ENCODE results near the gene IFNB1. TPM values are rescaled to one million over a fixed set of nuclear protein-coding genes. Genes with fewer than 3 reads are reported as not detected.

Gene IFNB1
- total and polyA plus RNA-seq, 4 experiments from 2014 or later: 0.40 TPM; not detected in 3

GRCh38 chr9:21086538-21086937 is 8.8 kb upstream of the IFNB1 start:
- Histone ChIP-seq H3K9me3 (ENCODE audit: control insufficient read depth in 1 of 2, low read length in 2 of 2) (no peaks in the 10 kb centered on the region), H3K27ac (ENCODE audit: low read depth, low read length) (no peak overlapping the region), H3K4me3 (ENCODE audit: low read length in 2 of 2) (no peak overlapping the region), H3K4me1 (ENCODE audit: insufficient read depth, low read length) (peaks cover 8% of the 10 kb centered on the region), H3K36me3 (ENCODE audit: insufficient read depth, low read length) (no peaks in the 10 kb centered on the region), H3K27me3 (ENCODE audit: insufficient read depth, low read length) (no peaks in the 10 kb centered on the region)
- no peaks in the 10 kb centered on the region for H3K27me3 Mint-ChIP-seq
- H3K36me3 Mint-ChIP-seq: no peaks in the 10 kb centered on the region
- CTCF ChIA-PET (ENCODE audit: partially characterized antibody): interaction anchor here (1.3 to 1.9 kb wide), 2 partner anchors 8 to 11 kb away, joined by 4 to 5 read pairs; no protein-coding TSS in a partner anchor
- peaks cover 0 to 32% (median 6%) of the 10 kb centered on the region in 8 donors for H3K9me3 Mint-ChIP-seq
- no peak overlapping the region for H3K27ac Mint-ChIP-seq
- intact Hi-C loops (cut with micrococcal nuclease): no loop called here
- H3K4me3 Mint-ChIP-seq: no peak overlapping the region
- POLR2A ChIA-PET (ENCODE audit: partially characterized antibody): no interaction called here
- H3K4me1 Mint-ChIP-seq: peaks cover 6 to 23% (median 17%) of the 10 kb centered on the region in 4 donors
- DNase-seq: no peak

- DNase-seq: no peak
- Histone ChIP-seq H3K4me1 (ENCODE audit: insufficient read depth, low read length) (peaks cover 12% of the 10 kb centered on the region), H3K9me3 (ENCODE audit: control insufficient read depth in 1 of 2, low read length in 2 of 2) (no peaks in the 10 kb centered on the region), H3K27ac (ENCODE audit: low read depth, low read length) (no peak overlapping the region), H3K36me3 (ENCODE audit: insufficient read depth, low read length) (no peaks in the 10 kb centered on the region), H3K4me3 (ENCODE audit: low read length in 2 of 2) (no peak overlapping the region), H3K27me3 (ENCODE audit: insufficient read depth, low read length) (no peaks in the 10 kb centered on the region)
- peaks cover 0 to 32% (median 6%) of the 10 kb centered on the region in 8 donors for H3K9me3 Mint-ChIP-seq
- POLR2A ChIA-PET (ENCODE audit: partially characterized antibody): no interaction called here
- no peak overlapping the region for H3K4me3 Mint-ChIP-seq
- CTCF ChIA-PET (ENCODE audit: partially characterized antibody): no interaction called here
- H3K4me1 Mint-ChIP-seq: peaks cover 6 to 32% (median 19%) of the 10 kb centered on the region in 4 donors
- H3K27ac Mint-ChIP-seq: no peak overlapping the region
- H3K27me3 Mint-ChIP-seq: no peaks in the 10 kb centered on the region
- no peaks in the 10 kb centered on the region for H3K36me3 Mint-ChIP-seq
- intact Hi-C loops (cut with micrococcal nuclease): no loop called here
Observed at GRCh38 chr9:21085005-21085404, 7.3 kb upstream of the IFNB1 start.

- ChIA-PET POLR2A (ENCODE audit: partially characterized antibody) (no interaction called here), CTCF (ENCODE audit: partially characterized antibody) (no interaction called here)
- no peaks in the 10 kb centered on the region for H3K27me3 ChIP-seq (ENCODE audit: insufficient read depth, low read length)
- Mint-ChIP-seq H3K36me3 (no peaks in the 10 kb centered on the region), H3K4me3 (no peak overlapping the region), H3K27ac (no peak overlapping the region), H3K27me3 (no peaks in the 10 kb centered on the region), H3K4me1 (peaks cover 6 to 32% (median 19%) of the 10 kb centered on the region in 4 donors), H3K9me3 (peaks cover 0 to 32% (median 6%) of the 10 kb centered on the region in 8 donors)
- intact Hi-C loops (cut with micrococcal nuclease): no loop called here
- H3K9me3 ChIP-seq (ENCODE audit: control insufficient read depth in 1 of 2, low read length in 2 of 2): no peaks in the 10 kb centered on the region
- no peak overlapping the region for H3K4me3 ChIP-seq (ENCODE audit: low read length in 2 of 2)
- H3K36me3 ChIP-seq (ENCODE audit: insufficient read depth, low read length): no peaks in the 10 kb centered on the region
- no peak for DNase-seq
- H3K4me1 ChIP-seq (ENCODE audit: insufficient read depth, low read length): peaks cover 12% of the 10 kb centered on the region
- no peak overlapping the region for H3K27ac ChIP-seq (ENCODE audit: low read depth, low read length)
Observed at GRCh38 chr9:21084242-21084850, 6.6 kb upstream of the IFNB1 start.

- Histone ChIP-seq H3K9me3 (ENCODE audit: control insufficient read depth in 1 of 2, low read length in 2 of 2) (no peaks in the 10 kb centered on the region), H3K27me3 (ENCODE audit: insufficient read depth, low read length) (no peaks in the 10 kb centered on the region), H3K36me3 (ENCODE audit: insufficient read depth, low read length) (no peaks in the 10 kb centered on the region), H3K4me3 (ENCODE audit: low read length in 2 of 2) (no peak overlapping the region), H3K27ac (ENCODE audit: low read depth, low read length) (no peak overlapping the region), H3K4me1 (ENCODE audit: insufficient read depth, low read length) (peaks cover 19% of the 10 kb centered on the region)
- ChIA-PET POLR2A (ENCODE audit: partially characterized antibody) (no interaction called here), CTCF (ENCODE audit: partially characterized antibody) (no interaction called here)
- Mint-ChIP-seq H3K27ac (peak overlapping the region in 1 of 7 donors; percentile 64), H3K27me3 (no peaks in the 10 kb centered on the region), H3K4me1 (peaks cover 13 to 40% (median 25%) of the 10 kb centered on the region in 4 donors), H3K9me3 (peaks cover 0 to 24% (median 5%) of the 10 kb centered on the region in 8 donors), H3K4me3 (peak overlapping the region in 2 of 8 donors; percentile 14 to 22), H3K36me3 (no peaks in the 10 kb centered on the region)
- DNase-seq: no peak
- intact Hi-C loops (cut with micrococcal nuclease): loop anchor here (2.0 kb wide), 1 partner anchor 14 kb away; no protein-coding TSS in a partner anchor
Observed at GRCh38 chr9:21082671-21083070, 4.9 kb upstream of the IFNB1 start.

GRCh38 chr9:21081999-21082398 is 4.3 kb upstream of the IFNB1 start:
- H3K27ac ChIP-seq (ENCODE audit: low read depth, low read length): no peak overlapping the region
- POLR2A ChIA-PET (ENCODE audit: partially characterized antibody): no interaction called here
- intact Hi-C loops (cut with micrococcal nuclease): loop anchor here (2.0 kb wide), 1 partner anchor 15 kb away; no protein-coding TSS in a partner anchor

GRCh38 chr9:21081451-21081850 is 3.7 kb upstream of the IFNB1 start:
- intact Hi-C loops (cut with micrococcal nuclease): no loop called here
- Mint-ChIP-seq H3K9me3 (peaks cover 0 to 16% (median 2%) of the 10 kb centered on the region in 8 donors), H3K27ac (peak overlapping the region in 2 of 7 donors; percentile 38 to 78), H3K4me3 (peak overlapping the region in 4 of 8 donors; percentile 45 to 86 (median 74)), H3K27me3 (no peaks in the 10 kb centered on the region), H3K4me1 (peaks cover 13 to 40% (median 25%) of the 10 kb centered on the region in 4 donors), H3K36me3 (no peaks in the 10 kb centered on the region)
- no peaks in the 10 kb centered on the region for H3K9me3 ChIP-seq (ENCODE audit: control insufficient read depth in 1 of 2, low read length in 2 of 2)
- no peak for DNase-seq
- POLR2A ChIA-PET (ENCODE audit: partially characterized antibody): no interaction called here
- H3K27me3 ChIP-seq (ENCODE audit: insufficient read depth, low read length): no peaks in the 10 kb centered on the region
- peaks cover 19% of the 10 kb centered on the region for H3K4me1 ChIP-seq (ENCODE audit: insufficient read depth, low read length)
- CTCF ChIA-PET (ENCODE audit: partially characterized antibody): interaction anchor here (0.7 to 1.4 kb wide), 5 partner anchors 16 to 1151 kb away, joined by 3 to 5 read pairs (median 3); no protein-coding TSS in a partner anchor
- H3K4me3 ChIP-seq (ENCODE audit: low read length in 2 of 2): no peak overlapping the region
- no peaks in the 10 kb centered on the region for H3K36me3 ChIP-seq (ENCODE audit: insufficient read depth, low read length)
- no peak overlapping the region for H3K27ac ChIP-seq (ENCODE audit: low read depth, low read length)

More at GRCh38 chr9:21081999-21082398, 4.3 kb upstream of the IFNB1 start:
- H3K36me3 ChIP-seq (ENCODE audit: insufficient read depth, low read length): no peaks in the 10 kb centered on the region
- CTCF ChIA-PET (ENCODE audit: partially characterized antibody): interaction anchor here (0.7 to 1.4 kb wide), 4 partner anchors 15 to 1152 kb away, joined by 3 to 5 read pairs (median 4); no protein-coding TSS in a partner anchor
- H3K36me3 Mint-ChIP-seq: no peaks in the 10 kb centered on the region
- no peaks in the 10 kb centered on the region for H3K27me3 Mint-ChIP-seq
- peak in 3 of 5 donors; percentile 14 to 27 (median 15) for DNase-seq
- H3K27ac Mint-ChIP-seq: peak overlapping the region in 4 of 7 donors; percentile 9 to 78 (median 32)
- no peak overlapping the region for H3K4me3 ChIP-seq (ENCODE audit: low read length in 2 of 2)
- H3K9me3 ChIP-seq (ENCODE audit: control insufficient read depth in 1 of 2, low read length in 2 of 2): no peaks in the 10 kb centered on the region
- H3K4me1 ChIP-seq (ENCODE audit: insufficient read depth, low read length): peaks cover 19% of the 10 kb centered on the region
- H3K9me3 Mint-ChIP-seq: peaks cover 0 to 22% (median 2%) of the 10 kb centered on the region in 8 donors
- H3K27me3 ChIP-seq (ENCODE audit: insufficient read depth, low read length): no peaks in the 10 kb centered on the region
- H3K4me1 Mint-ChIP-seq: peaks cover 13 to 40% (median 25%) of the 10 kb centered on the region in 4 donors
- H3K4me3 Mint-ChIP-seq: peak overlapping the region in 7 of 8 donors; percentile 5 to 86 (median 73)

- H3K27ac ChIP-seq (ENCODE audit: low read depth, low read length): no peak overlapping the region
- POLR2A ChIA-PET (ENCODE audit: partially characterized antibody): no interaction called here
Observed at GRCh38 chr9:21080793-21081192, 3.1 kb upstream of the IFNB1 start.

More at GRCh38 chr9:21080793-21081192, 3.1 kb upstream of the IFNB1 start:
- DNase-seq: no peak
- Histone ChIP-seq H3K9me3 (ENCODE audit: control insufficient read depth in 1 of 2, low read length in 2 of 2) (no peaks in the 10 kb centered on the region), H3K36me3 (ENCODE audit: insufficient read depth, low read length) (no peaks in the 10 kb centered on the region), H3K4me1 (ENCODE audit: insufficient read depth, low read length) (peaks cover 19% of the 10 kb centered on the region), H3K27me3 (ENCODE audit: insufficient read depth, low read length) (no peaks in the 10 kb centered on the region), H3K4me3 (ENCODE audit: low read length in 2 of 2) (no peak overlapping the region)
- intact Hi-C loops (cut with micrococcal nuclease): no loop called here
- no peaks in the 10 kb centered on the region for H3K27me3 Mint-ChIP-seq
- CTCF ChIA-PET (ENCODE audit: partially characterized antibody): interaction anchor here (0.7 to 1.4 kb wide), 4 partner anchors 30 to 1151 kb away, joined by 3 to 4 read pairs (median 3); no protein-coding TSS in a partner anchor
- H3K9me3 Mint-ChIP-seq: peaks cover 0 to 10% (median 0%) of the 10 kb centered on the region in 8 donors
- no peaks in the 10 kb centered on the region for H3K36me3 Mint-ChIP-seq
- H3K4me3 Mint-ChIP-seq: peak overlapping the region in 1 of 8 donors; percentile 23
- H3K4me1 Mint-ChIP-seq: peaks cover 13 to 40% (median 25%) of the 10 kb centered on the region in 4 donors
- H3K27ac Mint-ChIP-seq: peak overlapping the region in 1 of 7 donors; percentile 68

Data from CD4-positive, alpha-beta memory T cell (primary cell).